Amniotic epithelial cell (primary cell): ENCODE data around the gene FILIP1L.
A peak's percentile ranks its signal among the peaks of the same experiment; 100 is the strongest.

Experiments
- DNase-seq: peaks from one replicate; pipeline ENCODE4 v3.0.0-alpha.2; 2010; ENCODE audit warnings: low read depth

The FILIP1L gene

DNA sequence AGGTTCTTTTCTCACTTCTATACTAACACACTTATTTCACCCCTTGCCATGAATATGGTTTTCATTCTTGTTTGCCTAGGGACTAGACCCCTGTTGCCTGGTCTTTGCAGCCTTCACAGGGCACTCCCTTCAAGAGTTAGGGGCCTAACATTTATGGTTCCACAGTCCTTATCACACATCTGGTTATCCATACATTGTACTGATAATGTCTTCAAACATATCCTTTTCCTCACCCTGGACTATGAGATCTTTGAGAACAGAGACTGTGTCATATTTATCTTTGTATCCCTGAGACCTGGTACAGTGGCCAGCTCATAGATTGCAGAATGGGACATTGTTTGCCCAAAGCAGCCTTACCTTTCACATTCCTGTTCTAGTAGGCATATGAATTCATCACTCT is 190.4 kb downstream of the FILIP1L start:
- DNase-seq, result no peak

- DNase-seq, result no peak
These were observed 192.3 kb downstream of the FILIP1L start for GRCh38 chr3:99921986-99922385.

GRCh38 chr3:99921377-99921695 is 193.0 kb downstream of the FILIP1L start:
- no peak for DNase-seq

GRCh38 chr3:99920481-99921376 is 193.6 kb downstream of the FILIP1L start:
- DNase-seq, result peak; percentile 33

DNA sequence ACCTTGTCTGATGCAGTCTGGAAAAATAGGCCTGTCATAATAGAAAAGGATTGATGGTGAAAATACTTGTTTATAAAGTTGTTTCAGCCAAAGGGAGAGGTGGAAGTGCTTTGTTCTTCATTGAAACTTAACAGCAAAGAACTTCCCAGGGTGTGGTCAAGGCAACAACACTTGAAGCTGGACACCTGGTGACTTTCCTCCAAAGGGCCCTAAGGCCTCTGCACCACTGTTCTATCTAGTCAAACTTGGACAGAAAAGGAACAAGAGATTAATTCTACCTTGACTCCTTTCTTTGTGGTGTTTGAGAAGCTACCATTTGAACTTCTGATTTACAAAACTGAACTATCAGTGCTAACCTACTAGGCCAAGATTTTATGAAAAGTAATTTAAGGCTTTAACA is 194.6 kb downstream of the FILIP1L start:
- DNase-seq, result no peak

- DNase-seq, result no peak
These were observed 195.6 kb downstream of the FILIP1L start for GRCh38 chr3:99918715-99919114.

DNA sequence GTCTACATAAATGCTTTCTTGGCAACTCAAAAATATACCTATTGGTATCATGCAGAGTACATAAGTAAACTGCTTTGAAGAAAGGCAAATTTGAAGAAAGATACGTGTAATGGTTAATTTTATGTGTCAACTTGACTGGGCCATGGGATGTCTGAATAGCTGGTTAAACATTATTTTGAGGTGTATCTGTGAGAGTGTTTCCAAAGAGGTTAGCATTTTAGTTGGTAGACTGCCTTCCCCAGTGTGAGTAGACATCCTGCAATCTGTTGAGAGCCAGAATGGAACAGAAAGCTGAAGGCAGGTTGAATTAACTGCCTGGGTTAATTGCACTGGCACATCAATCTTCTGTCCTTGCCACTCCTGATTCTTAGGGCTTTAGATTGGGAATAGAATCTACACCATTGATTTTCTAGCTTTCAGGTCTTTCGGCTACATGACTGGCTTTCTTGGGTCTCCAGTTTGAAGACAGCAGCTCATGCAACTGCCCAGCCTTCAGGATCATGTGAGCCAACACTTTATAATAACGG is 198.3 kb downstream of the FILIP1L start:
- DNase-seq, result no peak

- DNase-seq, result peak; percentile 58
These were observed 202.9 kb downstream of the FILIP1L start for GRCh38 chr3:99911433-99911832.

- DNase-seq, result no peak
These were observed 203.5 kb downstream of the FILIP1L start for GRCh38 chr3:99910752-99911290.

DNA sequence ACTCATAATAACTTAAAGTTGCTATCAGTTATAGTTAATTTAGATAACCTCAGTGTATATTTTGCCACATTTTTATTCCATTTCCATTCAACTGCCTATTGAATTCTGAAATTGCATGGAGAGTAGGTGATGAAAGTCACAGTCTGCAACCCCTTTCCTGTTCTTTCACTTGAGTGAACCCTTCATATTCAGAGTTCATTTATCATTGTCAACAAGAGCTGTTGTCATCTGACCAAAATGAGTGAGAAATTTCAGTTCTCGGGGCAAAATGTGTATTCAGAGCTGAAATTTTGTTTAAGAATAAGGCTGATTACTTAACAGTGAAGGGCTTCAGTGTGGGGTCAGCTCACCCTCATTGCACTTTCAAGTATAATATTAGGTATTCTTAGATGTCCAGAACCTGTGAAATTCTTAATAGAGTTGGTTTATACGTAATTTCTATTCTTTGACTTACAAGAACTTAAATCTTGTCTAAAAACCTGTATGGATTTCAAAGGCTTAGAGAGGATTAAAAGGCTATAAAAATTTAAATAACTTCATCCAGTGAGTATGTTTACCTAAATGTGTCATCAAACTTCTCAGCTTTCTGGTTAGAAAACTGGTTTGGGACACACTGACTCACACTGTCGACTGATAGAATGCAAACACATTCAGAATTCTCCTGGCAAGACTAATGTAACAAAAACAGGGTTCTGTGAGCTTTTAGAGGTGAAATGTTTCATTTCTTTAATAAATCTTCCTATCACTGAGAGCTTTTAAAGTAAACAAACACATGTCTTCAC is 204.4 kb downstream of the FILIP1L start:
- peak; percentile 62 for DNase-seq

DNA sequence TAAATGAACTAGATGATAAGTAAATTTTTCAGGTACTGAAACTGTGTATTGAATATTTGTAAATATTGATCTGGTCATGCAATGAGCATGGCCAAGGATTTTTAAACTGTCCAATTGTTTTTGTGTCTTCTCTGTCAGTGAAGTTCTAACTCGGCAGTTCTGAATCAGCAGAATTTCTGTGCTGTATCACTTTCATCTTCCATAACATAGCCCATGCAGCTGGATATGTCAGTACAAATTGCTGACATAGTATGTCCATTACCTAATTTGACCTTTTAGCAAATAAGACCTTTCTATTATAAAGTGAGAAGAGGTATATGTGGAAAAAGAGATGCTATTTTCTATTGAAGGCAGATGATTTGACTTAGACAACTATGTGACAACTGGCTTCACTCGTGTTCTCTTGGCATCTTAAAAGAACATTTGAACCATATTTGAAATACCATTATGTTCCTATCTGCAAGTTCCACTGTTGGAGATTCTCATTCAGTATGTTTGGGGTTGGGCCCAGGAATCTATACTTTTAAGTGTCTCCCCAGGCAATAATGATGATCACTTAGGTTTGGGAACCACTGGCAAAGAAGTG is 206.2 kb downstream of the FILIP1L start:
- DNase-seq, result no peak

- DNase-seq, result peak; percentile 12
These were observed 210.4 kb downstream of the FILIP1L start for GRCh38 chr3:99903869-99904268.

- no peak for DNase-seq
These were observed 212.2 kb downstream of the FILIP1L start for GRCh38 chr3:99902091-99902490.

DNA sequence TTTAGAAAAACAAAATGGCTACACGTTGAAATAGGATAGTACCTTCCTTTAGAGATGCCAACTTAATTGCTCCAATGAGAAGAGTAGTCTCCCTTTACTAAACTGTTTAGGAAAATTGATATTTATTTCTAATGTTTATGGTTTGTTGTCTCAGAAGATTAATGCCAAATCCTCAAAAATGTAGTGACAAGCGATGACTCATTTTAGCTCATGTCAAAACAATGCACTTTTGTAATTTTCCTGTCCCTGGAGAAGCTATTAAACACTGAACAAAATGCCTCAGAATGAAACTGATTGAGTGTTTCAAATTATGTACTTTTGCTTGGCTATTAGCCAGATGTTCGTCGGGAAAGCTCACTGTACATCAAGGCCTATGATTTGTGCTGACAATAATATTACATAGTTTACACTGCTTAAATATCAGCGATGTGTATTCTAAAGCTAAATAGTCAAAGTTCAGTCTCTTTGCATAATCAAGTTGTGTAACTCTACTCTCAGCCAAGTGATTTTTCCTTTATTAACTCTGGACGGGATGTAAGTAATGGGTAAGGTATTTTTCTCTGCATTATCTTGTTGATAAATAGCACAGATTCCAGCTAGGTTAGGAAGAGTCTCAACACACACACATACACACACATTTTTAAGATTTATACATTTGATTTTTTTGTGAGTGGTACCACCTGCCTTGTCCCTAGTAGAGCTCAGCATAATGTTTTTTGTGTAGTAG is 212.9 kb downstream of the FILIP1L start:
- peak; percentile 86 for DNase-seq

- no peak for DNase-seq
These were observed 214.1 kb downstream of the FILIP1L start for GRCh38 chr3:99900248-99900647.

- DNase-seq, result no peak
These were observed 214.7 kb downstream of the FILIP1L start for GRCh38 chr3:99899603-99900002.

GRCh38 chr3:99896482-99896881 is 217.8 kb downstream of the FILIP1L start:
- no peak for DNase-seq

GRCh38 chr3:99895703-99896441 is 218.4 kb downstream of the FILIP1L start:
- DNase-seq, result peak; percentile 84

DNA sequence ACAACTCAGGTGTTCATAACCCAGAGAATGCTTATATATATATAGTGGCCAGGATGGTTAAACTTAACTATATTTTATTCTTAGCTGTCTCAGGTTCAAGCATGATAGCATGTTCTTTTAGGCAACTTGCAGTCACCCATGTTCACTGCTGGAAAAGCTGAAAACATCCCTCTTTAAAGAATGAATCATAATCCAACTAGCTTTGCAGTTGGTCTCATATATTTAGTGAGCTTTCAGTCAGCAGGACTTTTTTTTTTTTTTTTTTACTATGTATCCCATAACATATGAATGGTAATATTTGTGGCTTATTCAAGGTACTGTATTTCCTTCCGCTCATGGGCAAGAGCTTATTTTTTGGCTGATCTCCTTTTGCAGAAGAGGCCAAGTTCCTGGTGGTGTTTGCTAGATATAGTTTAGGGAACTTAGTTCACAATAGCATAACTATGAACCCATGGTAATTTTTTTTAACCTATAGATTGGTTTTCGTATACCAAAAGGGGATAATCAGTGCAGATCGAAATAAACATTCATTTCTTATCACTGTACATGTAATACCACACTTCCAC is 219.1 kb downstream of the FILIP1L start:
- DNase-seq, result no peak

DNA sequence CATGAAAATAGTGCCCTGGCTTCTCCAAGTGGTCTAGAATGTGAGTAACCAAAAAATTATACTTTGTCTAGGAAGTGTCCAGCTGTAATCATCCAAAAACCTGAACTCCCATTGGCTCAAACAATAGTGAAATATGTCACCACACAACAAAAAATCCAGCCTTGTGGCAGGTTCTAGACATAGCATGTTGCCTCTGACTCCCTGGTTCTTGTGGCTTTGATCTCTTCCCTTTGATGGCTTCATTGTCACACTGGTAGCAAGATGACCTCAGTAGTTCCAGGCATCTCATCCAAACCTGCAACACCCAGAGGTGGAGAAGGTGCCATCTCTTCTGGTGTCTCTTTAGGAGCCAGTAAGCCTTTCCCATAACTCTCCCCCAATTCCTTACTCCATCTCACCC is 222.0 kb downstream of the FILIP1L start:
- DNase-seq, result no peak
